EH (cell line): Measurements from ENCODE around the gene WDR86.

ENCODE experiments used
- DNase-seq: peaks from one replicate; pipeline ENCODE4 v3.0.0-alpha.2; 2015; ENCODE audit warnings: low read depth

WDR86 gene

DNA sequence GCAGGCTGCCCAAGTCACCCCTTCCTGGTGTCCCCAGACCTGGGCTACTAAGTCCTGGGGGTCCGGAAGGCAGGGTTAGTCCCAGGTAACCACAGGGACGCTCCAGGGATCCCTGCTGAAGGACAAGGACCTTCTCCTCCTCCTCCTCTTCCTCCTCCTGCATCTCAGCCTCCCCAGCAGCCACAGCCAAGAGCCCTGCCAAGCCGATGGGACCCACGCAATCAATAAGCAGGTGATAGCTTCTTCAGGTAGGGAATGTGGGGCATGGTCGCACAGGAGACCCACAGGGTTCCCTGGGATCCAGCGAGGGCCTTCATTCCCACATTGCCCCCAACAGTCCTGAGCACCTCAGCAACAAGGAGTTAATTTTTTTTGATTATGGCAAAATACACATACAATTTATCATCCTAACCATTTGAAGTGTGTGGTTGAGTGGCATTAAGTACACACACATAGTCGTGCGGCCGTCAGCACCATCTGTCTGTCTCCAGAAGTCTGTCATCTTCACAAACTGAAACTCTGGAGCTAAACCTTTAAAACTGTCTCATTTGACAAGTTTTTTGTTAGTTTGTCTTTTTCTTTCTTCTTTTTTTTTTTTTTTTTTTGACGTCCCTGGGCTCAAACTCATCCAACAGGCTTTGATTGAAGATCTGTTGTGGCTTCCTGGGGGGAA is 18.0 kb upstream of the WDR86 start:
- no peak for DNase-seq

GRCh38 chr7:151426904-151427704 is 17.3 kb upstream of the WDR86 start:
- DNase-seq = no peak

DNA sequence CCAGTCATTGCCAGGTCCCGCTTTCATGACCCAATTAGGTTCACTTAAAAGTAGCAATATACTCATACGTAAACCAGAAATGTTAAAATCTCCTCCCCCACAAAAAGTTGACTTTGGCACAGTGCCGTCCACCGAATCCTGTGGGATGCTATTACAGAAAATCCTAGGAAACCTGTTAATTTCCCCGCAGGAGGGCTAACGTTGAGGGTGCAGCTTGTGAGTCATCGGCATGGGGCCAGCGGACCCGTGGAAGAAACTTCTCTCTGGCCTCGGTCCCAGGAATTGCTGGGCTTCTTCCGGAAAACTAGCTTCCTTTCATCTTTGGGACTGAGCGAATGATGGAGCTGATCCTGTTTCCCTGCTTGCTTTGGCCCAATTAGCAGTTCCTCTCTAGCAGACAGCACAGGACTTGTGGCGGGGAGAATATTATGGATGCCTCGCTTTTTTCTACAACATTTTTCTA is 16.6 kb upstream of the WDR86 start:
- DNase-seq = peak; percentile 97

DNA sequence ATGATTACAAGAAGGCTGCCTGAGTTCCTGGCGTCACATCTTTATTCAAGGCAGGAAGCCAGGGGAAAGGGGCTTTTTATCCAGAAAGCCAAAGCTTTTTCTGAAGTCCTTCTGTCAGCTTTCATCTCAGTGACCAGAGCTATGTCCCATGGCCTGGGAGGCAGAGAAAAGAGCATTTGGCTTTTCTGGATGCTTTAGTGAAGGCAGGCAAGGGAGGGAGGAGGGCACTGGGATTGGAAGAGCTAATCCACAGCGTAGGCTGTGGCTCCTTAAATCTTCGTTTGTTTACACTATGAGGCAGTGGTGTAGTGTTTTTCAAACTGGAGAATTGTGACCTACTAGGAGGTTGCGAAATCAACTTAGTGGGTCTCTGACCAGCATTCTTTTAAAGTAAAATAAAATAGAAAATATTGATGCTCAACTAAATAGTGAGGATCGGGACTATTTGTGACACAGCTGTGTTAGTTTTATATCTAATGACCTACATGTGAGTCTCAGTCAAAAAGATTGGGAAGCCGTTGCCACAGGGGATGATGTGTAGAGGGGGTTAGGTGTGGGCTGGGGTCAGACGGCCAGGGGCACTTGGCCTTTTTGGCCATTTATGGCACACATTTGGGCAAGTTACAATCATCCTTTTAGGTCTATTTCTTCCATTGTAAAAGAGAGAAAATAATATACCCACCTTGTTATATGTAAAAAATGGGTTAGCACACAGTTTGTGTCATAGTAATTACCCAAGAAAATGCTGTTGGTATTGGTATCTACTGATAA is 16.0 kb upstream of the WDR86 start:
- peak; percentile 80 for DNase-seq

- no peak for DNase-seq
Observed at GRCh38 chr7:151424799-151425198, 15.0 kb upstream of the WDR86 start.

- no peak for DNase-seq
Observed at GRCh38 chr7:151423936-151424335, 14.1 kb upstream of the WDR86 start.

- no peak for DNase-seq
Observed at GRCh38 chr7:151423226-151423625, 13.4 kb upstream of the WDR86 start.

DNA sequence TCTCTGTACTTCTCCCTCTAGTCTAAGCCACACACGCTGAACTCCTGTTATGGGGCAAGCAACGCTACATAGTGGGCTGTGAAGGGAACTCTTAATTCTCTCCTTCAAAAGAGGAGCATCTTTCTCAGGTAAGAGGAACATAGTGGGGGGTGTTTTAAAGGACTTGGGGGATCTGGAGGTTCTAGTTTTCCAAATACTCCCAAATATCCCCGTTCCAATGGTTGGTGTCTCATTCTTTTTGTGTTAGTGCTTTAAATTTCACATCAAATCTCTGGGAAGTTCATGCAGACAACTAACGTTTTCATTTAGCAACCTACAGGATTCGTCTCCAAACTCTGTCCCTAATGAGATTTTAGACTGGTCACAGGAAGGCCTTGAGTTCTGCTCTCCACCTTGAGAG is 12.4 kb upstream of the WDR86 start:
- no peak for DNase-seq

GRCh38 chr7:151420144-151420543 is 10.3 kb upstream of the WDR86 start:
- no peak for DNase-seq

GRCh38 chr7:151416941-151417315 is 7.1 kb upstream of the WDR86 start:
- no peak for DNase-seq

DNA sequence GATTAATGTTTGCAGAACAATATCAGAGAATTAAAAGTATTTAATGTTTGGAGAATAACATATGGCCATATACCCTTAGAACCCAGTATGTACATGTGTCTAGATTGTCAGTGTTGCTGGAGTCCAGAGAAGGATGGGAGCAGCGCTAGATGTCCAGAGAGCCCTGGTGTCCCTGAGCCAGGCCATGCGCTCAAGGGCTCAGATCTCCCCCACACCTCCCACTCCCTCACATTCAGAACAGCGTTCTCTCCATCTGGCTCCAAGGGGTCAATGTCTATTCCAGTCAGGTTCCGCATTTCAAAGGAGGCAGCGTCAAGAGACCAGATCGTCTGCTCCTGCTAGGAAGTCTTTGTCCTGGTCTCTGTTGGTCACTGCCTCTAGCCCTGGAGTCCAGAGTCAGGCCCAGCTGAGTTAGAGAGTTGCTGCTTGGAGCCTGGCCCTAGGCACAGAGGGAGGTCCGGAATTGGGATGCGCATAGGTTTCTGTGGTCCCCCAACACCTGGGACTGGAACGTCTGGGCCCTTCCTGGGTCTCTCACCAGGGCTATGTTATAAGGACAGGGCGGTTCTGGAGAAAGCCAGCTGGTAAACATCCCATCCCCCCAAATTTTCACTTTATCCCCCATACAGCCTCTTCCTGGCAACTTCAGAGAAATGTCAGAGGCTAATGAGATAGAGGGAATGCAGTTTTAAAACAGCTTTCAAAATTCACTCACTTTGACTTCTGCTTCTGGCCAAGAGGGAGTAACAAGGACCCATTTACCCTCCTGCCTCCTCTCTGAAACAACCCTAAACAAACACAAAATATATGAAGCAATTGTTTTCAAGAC is 6.5 kb upstream of the WDR86 start:
- no peak for DNase-seq

- no peak for DNase-seq
Observed at GRCh38 chr7:151415375-151416105, 5.7 kb upstream of the WDR86 start.

DNA sequence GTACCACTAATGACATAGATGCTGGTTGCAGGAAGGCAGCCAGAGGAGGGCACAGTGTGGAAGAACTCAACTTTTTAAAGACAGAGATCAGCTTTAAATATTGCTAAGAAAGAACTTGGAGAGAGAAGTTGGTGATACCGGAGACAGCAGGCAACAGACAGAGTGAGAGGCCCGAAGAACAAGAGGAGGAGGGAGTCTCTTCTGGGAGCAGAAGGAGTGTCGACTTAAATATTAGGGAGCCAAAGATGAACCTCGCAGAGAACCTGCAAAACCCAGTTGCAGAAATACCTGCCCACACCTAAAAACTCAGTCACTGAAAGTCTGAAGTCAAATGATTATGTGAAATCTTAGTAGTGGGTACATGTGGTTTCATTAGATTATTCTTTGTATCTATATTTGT is 3.4 kb upstream of the WDR86 start:
- no peak for DNase-seq

DNA sequence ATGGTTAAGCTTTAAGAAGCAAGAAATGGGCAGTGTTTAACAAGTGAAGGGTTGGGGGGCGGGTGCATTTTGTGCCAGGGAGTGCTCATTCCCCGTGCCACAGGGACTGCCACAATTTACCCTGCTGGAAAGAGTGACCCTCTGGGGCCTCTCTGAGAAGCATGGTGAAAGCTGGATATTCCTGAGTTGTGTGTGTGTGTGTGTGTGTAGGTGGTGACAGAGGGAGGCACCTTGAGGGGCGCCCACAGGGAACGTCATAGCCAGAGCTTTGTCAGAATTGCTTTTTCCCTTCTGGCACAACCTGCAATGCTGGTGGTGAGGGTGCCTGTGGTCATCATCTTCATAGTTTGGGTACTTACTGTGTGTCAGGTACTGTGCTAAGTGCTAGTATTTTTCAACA is 2.5 kb upstream of the WDR86 start:
- no peak for DNase-seq

DNA sequence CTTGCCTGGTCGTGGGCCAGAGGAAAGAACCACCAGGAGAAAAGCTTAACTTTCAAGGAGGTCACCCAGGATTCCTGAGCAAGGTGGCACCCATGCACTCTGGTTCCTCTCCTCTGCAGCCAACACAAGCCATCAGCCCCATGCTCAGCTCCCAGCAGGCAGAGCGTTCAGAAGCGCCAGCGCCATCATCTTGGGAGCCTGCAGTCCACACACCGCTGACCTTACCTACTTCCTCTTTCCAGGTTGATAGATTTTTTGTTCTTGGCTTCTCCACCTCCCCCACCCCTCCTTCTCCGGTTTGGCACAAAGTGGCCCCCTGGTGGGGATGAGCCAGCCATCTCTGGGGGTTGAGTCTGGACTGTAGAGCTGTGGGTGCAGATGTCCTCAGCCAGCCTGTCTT is 1.7 kb upstream of the WDR86 start:
- DNase-seq = no peak

- no peak for DNase-seq
Observed at GRCh38 chr7:151410405-151411390, 860 bp upstream of the WDR86 start.

DNA sequence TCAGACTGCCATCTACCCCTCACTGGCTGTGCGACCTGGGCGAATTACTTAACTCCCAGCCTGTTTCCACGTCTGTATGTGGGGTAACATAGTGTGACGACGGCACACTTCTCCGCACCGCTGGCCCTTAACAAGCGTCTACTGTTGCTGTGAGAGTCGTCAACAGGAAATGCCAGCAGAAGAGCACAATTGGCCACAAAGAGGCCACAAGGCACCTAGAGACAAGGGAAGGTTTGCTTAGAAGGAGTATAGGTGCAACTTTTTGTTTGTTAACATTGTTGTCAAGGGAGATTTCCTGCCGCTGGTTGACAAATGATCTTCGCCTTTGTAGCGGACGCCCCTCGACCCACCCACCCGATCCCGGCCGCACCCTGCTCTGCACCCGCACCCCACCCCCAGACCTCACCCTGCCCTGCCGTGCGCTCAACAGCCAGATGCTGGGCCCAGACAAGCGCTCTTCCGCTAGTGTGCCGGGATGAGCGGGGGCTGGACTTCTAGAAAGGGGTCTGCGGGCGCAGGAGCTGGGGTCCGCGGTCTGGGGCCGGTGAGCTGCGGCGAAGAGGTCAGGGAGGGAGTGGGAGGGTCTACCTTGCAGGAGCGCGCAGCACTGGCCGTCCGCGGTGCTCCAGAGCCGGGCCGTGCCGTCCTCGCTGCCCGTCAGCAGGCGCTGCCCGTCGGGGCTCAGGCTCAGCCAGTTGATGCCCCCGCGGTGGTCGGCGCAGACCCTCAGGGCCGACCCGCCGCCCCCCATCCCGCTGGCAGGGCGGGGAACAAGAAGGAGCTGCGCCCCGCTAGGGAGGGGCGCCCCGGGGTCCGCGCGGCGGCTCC is 785 bp downstream of the WDR86 start:
- DNase-seq = no peak

DNA sequence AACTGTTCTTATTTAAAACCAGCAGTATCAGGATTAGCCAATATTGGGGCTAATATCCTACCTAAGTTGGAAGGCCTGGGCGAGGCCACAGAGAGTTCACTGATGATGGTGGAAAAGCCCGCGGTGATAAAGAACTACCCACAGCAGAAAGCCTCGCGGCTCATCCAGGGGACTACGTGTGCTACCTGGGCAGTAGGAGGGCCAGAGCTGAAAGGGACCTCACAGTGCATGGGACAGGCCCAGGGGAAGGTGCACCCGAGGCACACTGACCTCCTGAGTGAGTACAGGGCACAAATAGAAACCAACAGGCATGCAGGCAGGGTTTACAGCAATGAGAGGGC is 1.4 kb downstream of the WDR86 start:
- DNase-seq = no peak

DNA sequence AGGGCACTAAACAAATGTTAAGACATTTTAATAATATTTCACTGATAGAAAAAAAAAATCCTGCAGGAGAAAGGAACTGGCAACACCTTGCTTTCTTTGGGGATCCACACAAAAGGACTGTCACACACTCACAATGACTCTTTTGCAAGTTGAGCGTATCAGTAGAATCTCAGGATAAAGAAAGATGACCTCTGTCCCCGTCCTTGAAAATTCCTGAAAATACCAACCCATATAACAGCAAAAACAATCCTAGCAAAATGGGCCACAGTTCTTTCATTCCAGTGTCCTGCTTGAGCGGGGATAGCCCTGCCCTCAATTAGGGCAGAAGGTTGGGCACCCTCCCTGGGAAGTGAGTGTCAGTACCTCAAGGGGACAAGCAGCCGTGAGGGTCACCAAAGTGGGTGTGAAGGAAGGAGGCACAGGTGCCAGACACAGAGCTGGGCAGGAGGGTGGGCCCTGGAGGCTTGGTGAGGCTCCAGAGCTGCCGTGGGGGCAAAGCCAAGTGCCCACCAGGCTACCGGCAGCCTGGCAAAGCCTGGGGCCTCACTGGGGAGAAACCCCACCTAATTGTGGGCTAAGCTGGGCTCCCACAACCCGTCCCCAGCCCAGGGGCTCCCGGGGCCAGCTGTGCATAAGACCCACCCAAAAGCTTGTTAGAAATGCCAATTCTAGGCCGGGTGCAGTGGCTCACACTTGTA is 2.8 kb downstream of the WDR86 start:
- no peak for DNase-seq
